T-cell (primary cell): Measurements from ENCODE around the gene OGA. TPM values are rescaled to one million over a fixed set of nuclear protein-coding genes. Genes with fewer than 3 reads are reported as not detected.

Source experiments
- ATAC-seq, 4 experiments: fragments of 200-7000 bp in 3 of 4; fragments of 150-1000 bp in 1 of 4; cut with Tn5 transposase; replicated peaks in 1 of 4; 1 replicate in 3 of 4; 2 replicates in 1 of 4; pipeline ENCODE4 v1.10.0; 2021; ENCODE audit warnings: moderate library complexity in 3 of 4, mild to moderate bottlenecking in 2 of 4, moderate number of reproducible peaks in 1 of 4
- CTCF ChIA-PET, 2 donors: fragments of 300-600 bp; sonication (Branson Sonifier 250); formaldehyde crosslinking; loops; one replicate each; lab custom pipeline; 2022; ENCODE audit warnings: antibody characterized with exemption in 2 of 2; lab: Charles Lee
- POLR2A ChIA-PET, 2 donors: fragments of 300-600 bp; sonication (Branson Sonifier 250); formaldehyde crosslinking; loops; one replicate each; lab custom pipeline; 2022; ENCODE audit warnings: antibody characterized with exemption in 2 of 2; lab: Charles Lee
- DNase-seq, 35 experiments: peaks; one replicate each; pipeline versions ENCODE4 v3.0.0 to v3.0.0-alpha.2; 2013 to 2023
- H3K27ac ChIP-seq: one replicate; pipeline ENCODE4 v1.5.1; 2013; ENCODE audit warnings: low read length
- H3K27me3 ChIP-seq, 2 experiments: replicated peaks in 1 of 2; 1 replicate in 1 of 2; 2 replicates in 1 of 2; pipeline versions ENCODE4 v1.6.1 to v1.7.0; 2013; ENCODE audit warnings: low read length in 1 of 2, mixed read lengths in 1 of 2; ENCODE audit not compliant: control insufficient read depth in 2 of 2, insufficient read depth in 2 of 2; ENCODE audit errors: extremely low read depth in 1 of 2
- H3K36me3 ChIP-seq, 2 donors: 1 replicate in 1 of 2; 2 replicates in 1 of 2; pipeline versions ENCODE4 v1.6.1 to v1.7.0; 2013; ENCODE audit warnings: low read length in 1 of 2; ENCODE audit not compliant: control insufficient read depth in 2 of 2, insufficient read depth in 1 of 2; ENCODE audit errors: extremely low read depth in 1 of 2
- H3K4me1 ChIP-seq, 2 experiments: 1 replicate in 1 of 2; 2 replicates in 1 of 2; pipeline versions ENCODE4 v1.6.1 to v1.7.0; 2013; ENCODE audit warnings: low read length in 2 of 2, mixed read lengths in 1 of 2; ENCODE audit not compliant: insufficient read depth in 2 of 2, control insufficient read depth in 1 of 2; ENCODE audit errors: extremely low read depth in 1 of 2
- H3K4me3 ChIP-seq, 2 donors: 1 replicate in 1 of 2; 2 replicates in 1 of 2; pipeline versions ENCODE4 v1.5.1 to v1.7.0; 2013; ENCODE audit warnings: mild to moderate bottlenecking in 2 of 2, low read length in 1 of 2, moderate library complexity in 1 of 2; ENCODE audit not compliant: control insufficient read depth in 1 of 2; ENCODE audit errors: extremely low read depth in 1 of 2
- H3K9me3 ChIP-seq: 2 replicates; pipeline ENCODE4 v1.7.0; 2013
- H3K27ac Mint-ChIP-seq, 2 donors: one replicate each; pipeline ENCODE4 v1.8.0; 2020 to 2021; ENCODE audit warnings: mild to moderate bottlenecking in 2 of 2, mixed read lengths in 2 of 2
- H3K27me3 Mint-ChIP-seq, 2 donors: one replicate each; pipeline ENCODE4 v1.8.0; 2021 to 2022; ENCODE audit warnings: mixed read lengths in 2 of 2
- H3K36me3 Mint-ChIP-seq: one replicate; pipeline ENCODE4 v1.8.0; 2021; ENCODE audit warnings: mixed read lengths
- H3K4me1 Mint-ChIP-seq, 3 donors: one replicate each; pipeline ENCODE4 v1.8.0; 2020 to 2022; ENCODE audit warnings: mixed read lengths in 3 of 3, mild to moderate bottlenecking in 1 of 3
- H3K4me3 Mint-ChIP-seq, 3 donors: one replicate each; pipeline ENCODE4 v1.8.0; 2020 to 2022; ENCODE audit warnings: mild to moderate bottlenecking in 3 of 3, mixed read lengths in 3 of 3, moderate library complexity in 3 of 3
- H3K9me3 Mint-ChIP-seq, 3 donors: one replicate each; pipeline ENCODE4 v1.8.0; 2020 to 2022; ENCODE audit warnings: mixed read lengths in 3 of 3
- WGBS: methylation state at CpG from one replicate; pipeline ENCODE4 v1.1.5; 2013; ENCODE audit warnings: missing lambda C conversion rate; ENCODE audit not compliant: insufficient coverage; 5-methylcytosine and 5-hydroxymethylcytosine counted together
- total RNA-seq, 35 experiments: library from RNA in 6 of 35; stranded (reverse) in 6 of 35; fragments of 120-200 nt in 1 of 35; gene quantifications; one replicate each; pipeline versions ENCODE4 v1.2.1 to v1.2.4 and lab custom pipeline; 2013 to 2026

OGA gene
- total RNA-seq, 5 donors from 2014 or later (not counting 1 experiment from before 2014, with no cell fraction given): 232 to 364 (median 244) TPM

DNA sequence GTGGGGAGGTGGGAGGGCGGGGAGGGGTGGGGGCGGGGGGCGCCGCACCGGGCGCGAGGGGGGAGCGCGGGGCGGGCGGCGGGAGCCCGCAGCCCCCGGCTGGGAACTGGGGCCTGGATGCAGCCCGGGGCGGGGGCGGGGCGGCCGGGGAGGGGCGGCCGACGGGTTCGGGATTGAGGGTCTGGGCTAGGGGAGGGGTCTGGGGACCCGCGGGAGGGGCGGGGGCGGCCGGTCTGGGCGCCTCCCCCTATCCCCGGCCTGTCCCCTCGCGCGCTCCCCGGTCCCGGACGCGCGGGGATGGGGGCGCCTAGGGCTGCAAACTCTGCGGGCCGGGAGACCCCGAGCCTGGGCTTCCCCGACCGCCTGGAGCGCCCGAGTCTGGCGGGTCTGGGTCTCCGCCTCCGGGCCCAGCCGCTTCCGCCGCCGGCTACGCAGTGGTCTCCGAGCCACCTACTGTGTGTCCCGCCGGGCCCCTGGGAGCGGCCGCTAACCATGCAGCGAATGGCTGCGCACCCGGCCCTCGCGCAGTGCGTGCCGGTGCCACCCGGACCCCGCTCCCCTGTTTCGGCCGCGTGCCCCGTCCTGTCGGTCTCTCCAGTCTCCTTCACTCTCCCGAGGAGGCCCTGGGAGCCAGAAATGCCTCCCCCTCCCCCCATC lies 42.0 kb downstream of the OGA start:
- WGBS: 12% methylated on average over 53 of the region's 74 CpGs
- no peak overlapping the region for H3K27ac ChIP-seq
- no peaks in the 10 kb centered on the region for H3K36me3 Mint-ChIP-seq
- no peaks in the 10 kb centered on the region for H3K9me3 ChIP-seq
- no peaks in the 10 kb centered on the region for H3K36me3 ChIP-seq
- CTCF ChIA-PET: no interaction called here
- H3K4me3 ChIP-seq: no peak overlapping the region
- peaks cover 34 to 51% (median 38%) of the 10 kb centered on the region in 3 donors for H3K4me1 Mint-ChIP-seq
- ATAC-seq (no peak), DNase-seq (no peak)
- H3K4me3 Mint-ChIP-seq: peak overlapping the region in 1 of 3 donors; percentile 97
- no peaks in the 10 kb centered on the region for H3K9me3 Mint-ChIP-seq
- H3K4me1 ChIP-seq: peaks cover 9 to 54% of the 10 kb centered on the region in 2 experiments
- H3K27me3 ChIP-seq: peaks cover 26 to 81% of the 10 kb centered on the region in 2 experiments
- peaks cover 56 to 64% of the 10 kb centered on the region in 2 donors for H3K27me3 Mint-ChIP-seq
- POLR2A ChIA-PET: no interaction called here
- no peak overlapping the region for H3K27ac Mint-ChIP-seq

DNA sequence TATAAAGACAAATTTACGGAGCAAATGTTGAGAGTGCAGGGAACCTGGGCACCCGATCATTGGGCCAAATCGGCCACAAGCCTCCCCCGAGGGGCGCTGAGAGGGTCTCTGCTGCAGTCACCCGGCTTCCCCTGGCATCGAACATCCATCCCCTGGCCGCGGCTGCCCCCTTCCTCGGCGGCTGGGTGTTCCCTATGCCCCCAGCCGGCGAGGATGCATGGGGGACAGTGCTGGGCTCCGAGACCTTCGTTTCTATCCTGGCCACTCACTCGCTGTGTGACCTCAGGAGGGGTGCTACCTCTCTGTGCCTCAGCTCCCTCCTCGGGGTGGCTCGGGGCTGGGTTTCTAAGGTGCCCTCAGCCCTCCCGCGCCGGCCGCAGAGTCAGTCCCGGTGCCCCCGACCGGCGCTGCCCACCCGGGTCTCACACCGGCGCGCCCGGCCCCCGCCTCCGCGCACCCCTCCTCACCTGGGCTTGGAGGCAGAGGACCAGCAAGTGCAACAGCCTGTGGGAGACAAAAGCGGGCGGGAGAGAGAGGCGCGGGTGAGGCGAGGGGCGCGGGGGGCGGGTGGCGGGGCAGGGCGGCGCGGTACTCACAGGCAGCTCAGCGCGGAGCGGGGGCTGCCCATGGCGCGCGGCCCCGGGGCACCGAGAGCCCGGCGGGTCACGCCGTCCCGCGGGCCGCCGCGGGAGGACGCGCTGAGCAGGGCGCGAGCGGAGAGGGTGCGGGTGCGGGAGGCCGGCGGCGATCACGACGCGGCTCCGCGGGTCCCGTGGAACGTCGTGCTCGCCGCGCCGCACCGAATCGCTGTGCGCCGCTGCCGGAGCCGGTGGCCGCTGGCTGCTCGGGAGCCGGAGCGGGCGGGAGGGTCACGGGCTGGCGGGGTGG lies 42.7 kb downstream of the OGA start, which contains the start of gene FGF8:
TSS of gene FGF8 (minus strand) at position 842 of the 888 bp plus-strand sequence. CDS start at position 628, 214 bp downstream.
- H3K36me3 ChIP-seq: no peaks in the 10 kb centered on the region
- ATAC-seq (no peak), DNase-seq (peak in 1 of 35 experiments; percentile 5)
- WGBS: 4% methylated on average over 65 of the region's 98 CpGs
- Mint-ChIP-seq H3K27ac (no peak within 1 kb of the TSS), H3K4me1 (peaks cover 30 to 46% (median 33%) of the 10 kb centered on the region in 3 donors), H3K36me3 (no peaks in the 10 kb centered on the region), H3K4me3 (peak within 1 kb of the TSS in 2 of 3 donors; percentile 43 to 97), H3K27me3 (peaks cover 59 to 68% of the 10 kb centered on the region in 2 donors), H3K9me3 (no peaks in the 10 kb centered on the region)
- CTCF ChIA-PET: interaction anchor here in 1 of 2 donors (0.6 kb wide), 1 partner anchor 205 kb away, joined by 4 read pairs; no protein-coding TSS in a partner anchor
- POLR2A ChIA-PET: no interaction called here
- H3K27me3 ChIP-seq: peaks cover 26 to 89% of the 10 kb centered on the region in 2 experiments
- no peaks in the 10 kb centered on the region for H3K9me3 ChIP-seq
- peaks cover 9 to 46% of the 10 kb centered on the region in 2 experiments for H3K4me1 ChIP-seq
- no peak within 1 kb of the TSS for H3K27ac ChIP-seq
- peak within 1 kb of the TSS in 1 of 2 donors; percentile 32 for H3K4me3 ChIP-seq

DNA sequence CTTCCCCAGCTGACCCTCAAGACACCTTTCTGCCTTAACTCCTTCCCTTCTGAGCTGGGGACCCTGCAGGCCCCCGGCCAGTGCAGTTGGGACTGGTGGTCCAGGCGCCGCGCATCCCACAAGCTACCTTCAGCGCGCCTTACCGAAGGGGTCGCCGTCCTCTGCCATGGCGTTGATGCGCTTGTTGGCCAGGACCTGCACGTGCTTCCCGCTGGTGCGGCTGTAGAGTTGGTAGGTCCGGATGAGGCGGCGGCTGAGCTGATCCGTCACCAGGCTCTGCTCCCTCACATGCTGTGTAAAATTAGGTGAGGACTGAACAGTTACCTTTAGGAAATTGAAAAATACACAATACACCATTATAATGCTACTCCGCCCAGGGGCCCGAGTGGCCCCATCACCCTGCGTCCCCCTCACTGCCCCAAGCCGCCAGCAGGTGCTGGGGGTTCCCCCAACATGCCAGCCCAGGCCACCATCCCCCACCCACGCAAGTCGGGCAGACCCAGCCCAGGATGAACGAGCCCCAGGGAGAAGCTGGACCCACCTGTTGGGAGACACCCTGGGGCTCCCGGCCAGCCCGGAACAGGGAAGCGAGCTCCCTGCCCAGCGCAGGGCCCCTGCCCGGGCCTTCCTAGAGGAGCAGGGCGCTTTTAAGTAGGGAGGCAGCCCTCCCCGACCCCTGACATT lies 43.5 kb downstream of the OGA start:
- H3K27me3 ChIP-seq: peaks cover 26 to 88% of the 10 kb centered on the region in 2 experiments
- Mint-ChIP-seq H3K36me3 (no peaks in the 10 kb centered on the region), H3K9me3 (no peaks in the 10 kb centered on the region), H3K27me3 (peaks cover 59 to 70% of the 10 kb centered on the region in 2 donors), H3K27ac (no peak overlapping the region), H3K4me1 (peaks cover 28 to 42% (median 30%) of the 10 kb centered on the region in 3 donors), H3K4me3 (peak overlapping the region; percentile 17 to 59 (median 17))
- peaks cover 9 to 38% of the 10 kb centered on the region in 2 experiments for H3K4me1 ChIP-seq
- no peaks in the 10 kb centered on the region for H3K36me3 ChIP-seq
- H3K4me3 ChIP-seq: peak overlapping the region in 1 of 2 donors; percentile 32
- DNase-seq (peak in 1 of 35 experiments; percentile 9), ATAC-seq (peak in 2 of 4 experiments; percentile 19 to 31)
- WGBS: 8% methylated on average over 20 of the region's 32 CpGs
- H3K9me3 ChIP-seq: no peaks in the 10 kb centered on the region
- ChIA-PET CTCF (interaction anchor here in 1 of 2 donors (0.6 kb wide), 1 partner anchor 204 kb away, joined by 4 read pairs; no protein-coding TSS in a partner anchor), POLR2A (interaction anchor here in 1 of 2 donors (1.0 kb wide), 1 partner anchor 11 kb away, joined by 3 read pairs; no protein-coding TSS in a partner anchor)
- H3K27ac ChIP-seq: no peak overlapping the region

DNA sequence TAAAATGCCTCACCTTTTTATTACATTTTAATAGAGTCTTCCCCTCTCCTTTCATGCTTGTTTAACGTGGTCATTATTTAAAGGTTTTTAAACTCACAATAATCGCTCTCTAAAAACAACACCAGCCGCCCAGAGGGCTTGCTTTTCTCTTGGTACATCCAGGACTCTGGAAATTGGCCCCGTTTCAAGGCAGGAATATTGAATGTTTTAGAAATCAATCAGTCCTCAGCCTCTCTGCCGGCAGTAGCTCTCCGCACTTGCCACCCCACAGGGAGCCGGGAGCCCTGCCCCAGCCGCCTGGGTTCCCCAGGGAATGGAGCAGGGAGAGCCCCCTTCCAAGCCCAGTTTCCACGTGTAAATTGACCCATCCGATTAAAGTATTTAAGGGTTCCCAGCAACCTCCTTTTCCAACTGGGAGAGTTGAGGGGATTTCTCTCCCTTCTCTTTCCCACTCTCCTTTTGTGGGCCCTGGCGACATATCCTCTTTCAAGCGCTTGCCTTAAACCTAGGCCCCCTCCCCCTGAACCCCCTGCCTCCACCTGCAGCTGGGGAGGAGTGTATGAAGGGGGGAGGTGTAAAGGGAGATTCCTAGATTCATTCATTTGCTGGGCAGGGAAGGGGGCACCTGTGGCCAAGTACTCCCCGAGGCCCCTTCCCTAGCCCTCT lies 44.2 kb downstream of the OGA start:
- CTCF ChIA-PET: interaction anchor here (0.6 to 0.7 kb wide), 4 partner anchors 178 to 231 kb away, joined by 3 to 6 read pairs (median 4); partner anchors contain the start of genes DPCD (in 1 of the 2) and POLL (in 1 of the 2)
- peaks cover 24 to 36% (median 26%) of the 10 kb centered on the region in 3 donors for H3K4me1 Mint-ChIP-seq

DNA sequence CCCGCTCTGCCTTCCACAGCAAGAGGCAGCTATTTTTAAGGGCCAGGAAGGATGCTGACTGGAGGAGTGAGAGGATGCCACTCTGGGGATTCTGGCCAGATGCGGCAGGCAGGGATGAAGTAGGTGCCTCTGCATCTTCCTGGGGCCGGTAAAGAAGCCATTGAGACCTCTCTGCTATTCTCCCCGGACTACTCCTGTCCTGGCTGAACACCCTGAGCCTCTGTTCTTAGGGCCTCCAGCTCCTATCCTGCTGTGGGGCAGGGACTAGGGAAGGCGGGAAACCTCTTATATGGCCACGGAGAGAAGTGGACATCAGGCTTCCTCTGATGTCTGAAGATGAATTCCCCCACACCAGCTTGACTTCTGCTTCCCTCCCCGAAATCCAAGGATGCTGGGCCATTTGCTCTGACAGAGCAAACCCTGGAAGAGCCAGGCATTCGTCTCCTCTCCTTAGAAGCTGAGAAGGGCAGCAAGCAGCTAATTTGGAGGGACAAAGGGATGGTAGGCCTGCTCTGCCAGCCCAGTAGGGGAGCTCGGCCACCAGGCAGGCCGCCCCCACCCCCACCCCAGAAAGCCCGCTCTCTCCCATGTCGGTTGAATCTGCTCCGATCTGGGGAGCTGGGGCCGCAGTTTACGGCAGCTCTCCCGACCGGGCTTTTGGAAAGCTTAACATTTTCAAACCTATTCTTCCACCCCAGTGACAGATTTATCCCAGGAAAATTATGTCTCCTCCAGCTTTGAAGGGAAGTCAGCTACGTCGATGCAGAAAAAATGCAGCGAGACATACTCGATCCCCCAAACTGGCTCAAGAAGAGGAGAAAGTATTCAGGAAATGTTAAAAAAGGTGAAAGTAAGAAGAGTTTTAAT lies 45.1 kb downstream of the OGA start:
- 27% methylated on average over 6 of the region's 21 CpGs for WGBS
- POLR2A ChIA-PET: interaction anchor here in 1 of 2 donors (1.0 kb wide), 1 partner anchor 13 kb away, joined by 3 read pairs; no protein-coding TSS in a partner anchor
- Mint-ChIP-seq H3K27me3 (peaks cover 51 to 72% of the 10 kb centered on the region in 2 donors), H3K9me3 (no peaks in the 10 kb centered on the region), H3K4me1 (peaks cover 19 to 32% (median 20%) of the 10 kb centered on the region in 3 donors), H3K4me3 (no peak overlapping the region), H3K27ac (no peak overlapping the region), H3K36me3 (no peaks in the 10 kb centered on the region)
- no peaks in the 10 kb centered on the region for H3K36me3 ChIP-seq
- no peak for ATAC-seq
- H3K27me3 ChIP-seq: peaks cover 23 to 85% of the 10 kb centered on the region in 2 experiments
- no peak overlapping the region for H3K4me3 ChIP-seq
- no peaks in the 10 kb centered on the region for H3K9me3 ChIP-seq
- no peak for DNase-seq
- peaks cover 3 to 25% of the 10 kb centered on the region in 2 experiments for H3K4me1 ChIP-seq
- no peak overlapping the region for H3K27ac ChIP-seq
- CTCF ChIA-PET: interaction anchor here (0.6 to 1.5 kb wide), 5 partner anchors 8 to 232 kb away, joined by 3 to 6 read pairs (median 4); partner anchors contain the start of genes DPCD (in 1 of the 2) and POLL (in 1 of the 2)

More for the DNA sequence above, 44.2 kb downstream of the OGA start:
- no peaks in the 10 kb centered on the region for H3K9me3 Mint-ChIP-seq
- Histone ChIP-seq H3K36me3 (no peaks in the 10 kb centered on the region), H3K9me3 (no peaks in the 10 kb centered on the region), H3K4me3 (no peak overlapping the region), H3K27me3 (peaks cover 26 to 85% of the 10 kb centered on the region in 2 experiments), H3K27ac (no peak overlapping the region), H3K4me1 (peaks cover 6 to 31% of the 10 kb centered on the region in 2 experiments)
- H3K27ac Mint-ChIP-seq: peak overlapping the region in 1 of 2 donors; percentile 27
- no peaks in the 10 kb centered on the region for H3K36me3 Mint-ChIP-seq
- POLR2A ChIA-PET: interaction anchor here in 1 of 2 donors (1.0 kb wide), 1 partner anchor 12 kb away, joined by 3 read pairs; no protein-coding TSS in a partner anchor
- H3K4me3 Mint-ChIP-seq: peak overlapping the region in 2 of 3 donors; percentile 43 to 59
- H3K27me3 Mint-ChIP-seq: peaks cover 57 to 71% of the 10 kb centered on the region in 2 donors
- 14% methylated on average over 5 of the region's 13 CpGs for WGBS
- no peak for DNase-seq
- ATAC-seq: no peak
